Muscle of arm (tissue), 12 donors: Measurements from ENCODE around the gene FLRT1. TPM values are rescaled to one million over a fixed set of nuclear protein-coding genes. Genes with fewer than 3 reads are reported as not detected.
A peak's percentile ranks its signal among the peaks of the same experiment; 100 is the strongest.

Experiments used
- DNase-seq: peaks from one replicate; pipeline ENCODE4 v3.0.0-alpha.2; 2013
- polyA plus RNA-seq, 12 donors: library from polyadenylated mRNA; unstranded; fragments of 120-200 nt; gene quantifications; one replicate each; pipeline ENCODE4 v1.2.1, GENCODE V29; 2013; ENCODE audit not compliant: insufficient read length in 12 of 12

FLRT1 gene
- polyA plus RNA-seq, 12 donors: 1.8 to 8.4 (median 2.7) TPM; not detected in 1

DNA sequence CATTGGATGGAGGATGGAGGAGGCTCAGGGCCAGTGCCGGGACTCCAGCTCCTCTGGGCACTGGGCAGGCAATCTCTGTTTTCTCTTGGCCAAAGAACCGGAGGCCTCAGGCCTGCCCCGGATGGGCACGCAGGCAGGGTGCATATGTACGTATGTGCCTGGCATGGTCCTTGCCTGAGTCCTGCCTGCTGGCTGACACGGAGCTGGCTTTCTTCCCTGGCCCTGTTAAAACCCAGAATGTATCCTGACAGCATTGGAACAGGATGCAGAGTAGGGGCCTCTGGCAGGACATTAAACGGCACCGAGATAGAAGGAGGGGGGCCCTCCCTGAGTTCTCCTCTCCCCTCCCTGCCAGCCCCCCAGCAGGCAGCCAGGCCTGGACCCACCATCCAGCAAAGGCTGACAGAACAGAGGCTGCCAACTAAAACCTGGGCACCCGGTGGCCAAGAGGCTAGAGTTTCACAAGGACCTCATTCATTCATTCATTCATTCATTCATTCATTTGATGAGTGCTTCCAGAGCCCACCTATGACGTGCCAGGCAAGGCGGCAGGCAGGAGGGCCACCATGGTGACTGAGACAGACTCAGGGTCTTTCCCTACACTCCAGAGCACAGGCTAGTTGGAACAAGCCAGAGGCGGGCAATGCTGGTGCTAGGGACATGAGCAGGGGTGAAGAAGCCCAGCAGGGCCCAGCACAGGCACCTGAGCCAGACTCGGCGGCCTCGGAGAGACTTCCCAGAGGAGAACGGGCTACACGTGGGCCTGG is 28.8 kb downstream of the FLRT1 start:
- no peak for DNase-seq

DNA sequence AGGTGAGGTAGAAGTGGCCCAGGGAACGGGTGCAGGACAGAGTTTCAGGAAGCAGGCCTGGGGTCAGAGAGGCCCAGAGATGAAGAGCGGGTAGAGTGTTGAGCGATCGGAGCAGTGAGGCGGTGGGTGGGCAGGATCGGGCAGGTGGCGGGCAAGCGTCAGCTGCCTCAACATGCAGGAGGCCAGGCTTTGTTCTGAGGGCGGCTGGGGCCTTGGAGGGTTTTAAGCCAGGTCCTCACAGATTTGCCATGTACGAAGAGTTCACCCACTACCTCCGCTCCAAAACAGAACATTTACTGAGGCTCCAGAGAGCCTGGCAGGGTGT is 29.4 kb downstream of the FLRT1 start:
- DNase-seq: no peak

DNA sequence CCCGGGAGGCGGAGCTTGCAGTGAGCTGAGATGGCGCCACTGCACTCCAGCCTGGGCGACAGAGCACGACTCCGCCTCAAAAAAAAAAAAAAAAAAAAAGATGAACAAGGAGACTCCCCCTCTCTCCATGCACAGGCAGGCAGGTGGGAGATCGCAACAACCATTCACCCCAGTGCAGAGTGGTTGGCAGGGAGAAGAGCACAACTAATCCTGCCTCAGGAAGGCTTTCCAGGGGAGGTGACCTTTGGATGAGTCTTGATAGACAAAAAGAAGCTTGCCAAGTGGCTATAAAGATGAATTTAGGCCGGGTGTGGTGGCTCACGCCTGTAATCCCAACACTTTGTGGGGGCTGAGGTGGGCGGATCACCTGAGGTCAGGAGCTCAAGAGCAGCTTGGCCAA is 30.0 kb downstream of the FLRT1 start:
- no peak for DNase-seq

DNA sequence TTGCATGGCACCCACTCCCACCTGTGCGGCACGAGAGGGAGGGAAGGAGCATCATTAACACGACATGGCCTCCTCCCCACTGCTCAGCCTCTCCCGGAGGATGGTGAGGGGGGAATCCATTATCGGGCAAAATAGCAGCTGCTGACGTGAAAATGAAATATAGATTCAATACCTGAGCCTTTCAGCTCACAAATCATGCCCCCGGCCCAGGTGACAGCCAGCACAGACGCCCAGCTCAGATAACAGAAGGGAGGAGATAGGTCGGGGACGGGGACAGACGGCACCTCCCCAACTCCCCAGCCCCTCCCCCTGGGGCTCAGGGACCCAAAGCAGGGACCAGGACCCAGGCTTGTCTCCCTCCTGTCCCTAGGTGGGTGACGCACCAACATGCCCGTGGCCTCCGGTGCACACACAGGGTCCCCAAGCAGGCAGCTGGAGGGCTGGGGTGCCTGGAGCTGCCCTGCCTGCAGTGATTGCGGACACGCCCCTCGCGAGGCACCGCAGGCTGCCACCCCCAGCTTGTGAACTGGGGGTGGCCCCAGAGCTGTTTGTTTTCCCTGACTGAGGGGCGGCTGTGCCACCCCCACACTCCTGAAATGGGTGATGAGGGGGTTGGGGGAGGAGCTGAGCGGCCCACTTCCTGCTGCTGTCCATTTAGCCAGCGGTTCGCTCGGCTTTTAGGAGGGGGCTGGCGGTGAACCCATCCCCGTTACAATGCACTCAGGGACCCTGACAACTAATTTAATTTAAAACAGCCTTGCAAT is 31.7 kb downstream of the FLRT1 start:
- DNase-seq: no peak

DNA sequence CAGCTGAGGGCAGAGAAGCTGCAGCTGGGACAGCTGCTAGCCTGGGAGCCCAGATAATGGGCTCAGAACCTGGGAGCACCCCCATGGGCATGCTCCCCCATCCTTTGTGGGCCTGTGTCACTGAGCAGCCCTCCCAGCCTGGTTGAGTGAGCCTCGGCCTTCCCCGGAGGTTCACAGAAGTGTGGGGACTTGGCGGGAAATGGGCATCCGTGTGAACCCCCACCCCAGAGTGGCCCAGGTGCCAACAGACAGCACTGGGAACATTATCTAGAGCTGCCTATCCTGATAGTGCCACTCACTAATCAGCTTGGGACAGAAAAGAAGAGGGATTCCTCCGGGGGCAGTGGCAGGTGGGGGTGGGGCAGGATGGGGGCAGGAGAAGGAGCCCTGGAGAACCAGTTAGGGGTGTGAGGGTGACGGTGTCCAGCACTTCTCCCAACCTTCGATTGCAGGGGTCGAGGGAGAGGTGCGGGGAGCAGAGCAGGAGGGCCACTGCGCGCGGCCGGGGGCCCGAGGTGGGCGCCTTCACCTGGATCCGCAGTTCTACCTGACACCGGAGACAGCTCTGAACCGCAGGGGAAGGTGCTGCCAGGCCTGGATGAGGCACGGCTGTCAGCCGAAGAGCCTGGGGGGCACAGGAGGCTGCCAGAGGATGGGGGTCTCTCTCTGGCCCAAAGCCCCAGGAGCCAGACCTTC is 33.1 kb downstream of the FLRT1 start:
- DNase-seq: no peak

DNA sequence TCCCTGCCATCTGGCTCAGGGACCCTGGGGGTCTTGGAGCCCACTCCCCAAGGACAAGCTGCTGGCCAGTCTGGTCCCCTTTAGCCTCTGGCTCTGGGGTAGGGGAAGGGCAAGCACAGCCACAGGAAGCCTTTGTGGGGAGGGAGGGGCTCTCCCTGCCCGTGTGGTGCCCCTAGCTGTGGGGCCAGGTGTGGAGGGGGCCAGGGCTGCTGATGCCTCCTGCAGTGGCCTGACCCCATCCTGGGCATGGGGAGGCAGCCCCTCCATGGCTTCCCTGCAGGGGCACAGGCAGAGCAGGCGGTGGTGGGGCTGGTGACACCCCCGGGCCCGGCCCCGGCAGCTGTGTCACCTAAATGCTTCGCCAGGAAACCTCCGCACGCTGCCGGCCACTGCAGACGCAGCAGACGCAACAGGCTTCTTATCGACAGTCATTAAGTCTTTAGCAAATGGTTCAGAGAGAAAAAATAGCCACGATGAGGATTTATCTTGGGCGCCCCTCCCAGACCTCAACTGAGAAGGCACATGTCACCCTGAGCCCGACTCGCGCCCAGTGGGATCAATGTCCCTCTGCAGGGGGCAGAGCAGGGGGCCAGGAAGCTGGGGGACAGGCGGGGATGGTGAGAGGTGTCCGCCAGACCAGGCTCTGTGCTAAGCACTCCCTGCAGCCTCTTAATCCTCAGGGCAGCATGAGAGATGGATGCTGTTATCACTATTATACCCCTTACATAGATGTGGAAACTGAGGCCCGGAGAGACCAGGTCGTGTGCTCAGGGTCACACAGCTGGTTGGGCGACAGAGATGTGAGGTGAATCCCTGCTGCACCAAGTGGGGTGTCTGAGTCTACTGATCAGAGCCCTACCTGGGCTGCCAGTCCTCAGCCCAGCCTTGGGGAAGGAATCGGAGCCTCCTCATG is 33.9 kb downstream of the FLRT1 start:
- no peak for DNase-seq

DNA sequence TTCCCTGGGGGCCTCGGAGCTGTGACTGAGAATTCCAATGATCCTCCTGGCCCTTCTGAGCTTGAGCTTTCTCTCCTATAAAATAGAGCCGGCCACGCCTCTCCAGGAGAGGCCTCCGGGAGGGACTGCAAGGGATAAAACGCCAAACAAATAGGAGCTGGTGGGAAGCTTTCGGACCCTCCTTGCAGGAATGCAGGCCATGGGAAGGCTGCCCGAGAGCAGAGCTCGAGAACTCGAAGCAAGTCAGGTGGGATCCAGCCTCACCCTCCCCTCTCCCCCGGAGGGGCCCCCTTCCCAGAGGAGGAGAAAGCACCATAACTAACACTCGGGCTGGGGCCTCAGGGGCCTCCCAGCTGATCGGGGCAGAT is 34.6 kb downstream of the FLRT1 start:
- no peak for DNase-seq

DNA sequence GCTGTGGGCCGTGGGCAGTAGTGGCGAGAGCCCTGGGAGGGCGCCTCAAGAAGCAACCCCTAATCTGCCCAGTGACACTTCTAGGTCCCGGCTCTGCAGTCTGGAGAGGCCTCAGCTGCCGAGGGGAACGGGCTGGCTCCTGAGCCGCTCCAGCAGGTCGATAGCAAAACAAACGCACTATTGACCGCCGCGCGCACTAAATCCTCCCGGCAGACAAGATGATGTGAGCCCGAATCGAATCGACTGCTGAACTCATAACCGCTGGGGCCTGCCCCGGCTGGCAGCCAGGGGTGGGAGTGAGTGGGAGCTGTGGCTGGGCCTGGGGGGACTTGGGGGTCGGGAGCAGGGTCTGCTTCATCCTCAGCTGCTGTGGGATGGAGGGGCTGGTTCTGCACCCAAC is 36.1 kb downstream of the FLRT1 start:
- no peak for DNase-seq

DNA sequence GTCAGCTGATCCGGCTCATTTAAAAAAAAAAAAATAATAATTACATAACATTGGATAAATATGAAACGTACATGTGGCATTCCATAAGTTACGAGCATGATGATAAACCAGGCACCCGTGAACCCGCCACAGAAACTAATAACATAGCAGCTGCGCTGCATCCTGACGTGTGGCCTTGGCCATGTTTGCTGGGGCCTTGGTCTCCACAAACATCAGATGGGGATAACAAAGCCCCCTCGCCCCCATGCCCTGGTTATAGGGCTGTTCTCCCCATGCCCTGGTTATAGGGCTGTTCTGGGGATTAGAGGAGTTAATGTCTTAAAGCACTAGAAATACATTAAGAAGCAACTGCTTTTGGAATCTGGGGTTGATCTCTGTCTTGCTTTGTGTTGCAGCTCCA is 36.7 kb downstream of the FLRT1 start:
- DNase-seq: no peak

DNA sequence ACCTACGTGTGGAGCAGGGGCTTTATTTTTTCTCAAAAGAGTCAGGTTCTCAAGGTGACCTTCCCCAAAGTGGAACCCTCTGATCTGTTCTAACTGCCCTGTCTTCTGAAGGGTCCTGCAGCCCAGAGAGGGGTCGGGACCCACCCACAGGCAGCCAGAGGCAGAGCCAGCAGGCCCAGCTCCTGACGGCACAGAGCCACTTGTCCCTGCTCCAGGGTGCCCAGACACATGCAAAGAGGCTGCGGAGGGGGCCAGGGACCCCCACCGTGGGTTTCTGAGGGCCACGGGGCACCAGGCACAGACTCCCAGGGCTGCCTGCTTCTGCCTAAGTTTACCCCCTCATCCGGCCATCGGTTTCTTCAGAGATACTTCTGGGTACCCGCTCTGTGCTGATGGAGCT is 37.1 kb downstream of the FLRT1 start:
- no peak for DNase-seq

DNA sequence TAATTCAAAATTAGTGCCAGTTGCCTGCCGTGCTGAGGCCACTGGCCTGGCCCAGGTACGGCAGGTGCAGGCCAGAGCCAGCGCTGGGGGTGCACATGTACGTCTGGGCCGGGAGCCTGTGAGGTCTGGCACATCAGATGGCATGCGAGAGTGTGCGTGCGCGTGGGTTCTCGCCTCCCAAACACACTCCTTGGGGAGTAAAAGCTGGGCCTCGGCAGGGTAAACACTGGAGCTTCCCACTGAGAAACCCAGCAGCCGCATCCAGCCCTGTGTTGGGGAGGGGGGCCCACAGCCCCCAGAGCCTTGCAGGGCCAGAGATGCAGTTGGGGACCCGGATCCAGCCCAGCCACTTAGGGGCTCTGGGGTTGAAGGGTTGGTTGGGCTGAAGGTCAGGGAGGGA is 37.8 kb downstream of the FLRT1 start:
- DNase-seq: no peak

DNA sequence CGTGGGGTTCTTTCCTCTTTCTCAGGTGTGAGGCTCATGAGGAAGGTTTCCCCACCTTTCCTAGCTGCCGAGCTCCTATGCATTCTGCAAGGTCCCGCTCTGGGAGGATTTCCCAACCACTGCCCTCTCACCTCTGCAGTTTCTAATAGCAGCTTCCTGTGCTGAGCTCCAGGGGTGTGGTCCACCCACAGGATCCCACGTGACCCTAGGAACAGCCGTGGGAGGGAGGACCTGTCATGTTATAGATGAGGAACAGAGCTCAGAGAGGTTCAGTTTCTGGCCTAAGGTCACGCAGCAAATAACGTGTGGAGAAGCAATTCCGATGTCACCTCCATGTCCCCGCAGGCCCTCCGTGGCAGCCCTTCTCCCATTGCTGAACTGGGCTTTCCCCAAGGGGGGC is 38.5 kb downstream of the FLRT1 start:
- no peak for DNase-seq

DNA sequence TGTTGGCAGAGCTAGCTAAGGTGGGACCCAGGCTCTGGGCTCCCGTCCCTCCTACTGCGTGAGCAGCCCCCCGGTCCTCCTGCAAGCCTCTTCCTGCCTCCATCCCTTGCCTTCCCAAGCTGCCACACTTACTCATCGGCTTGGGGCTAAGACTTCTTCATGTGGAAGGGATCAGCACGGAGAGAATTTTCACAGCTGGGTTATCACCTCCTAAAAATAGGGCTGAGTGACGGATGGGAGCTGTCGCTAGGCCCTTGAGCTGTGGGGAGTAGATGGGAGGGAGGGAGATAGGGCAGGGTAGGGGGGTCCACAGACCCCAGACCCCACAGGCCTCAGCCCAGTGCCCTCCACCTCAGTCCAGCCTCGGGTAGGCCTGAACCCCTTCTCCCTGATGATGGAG is 41.0 kb downstream of the FLRT1 start:
- no peak for DNase-seq

DNA sequence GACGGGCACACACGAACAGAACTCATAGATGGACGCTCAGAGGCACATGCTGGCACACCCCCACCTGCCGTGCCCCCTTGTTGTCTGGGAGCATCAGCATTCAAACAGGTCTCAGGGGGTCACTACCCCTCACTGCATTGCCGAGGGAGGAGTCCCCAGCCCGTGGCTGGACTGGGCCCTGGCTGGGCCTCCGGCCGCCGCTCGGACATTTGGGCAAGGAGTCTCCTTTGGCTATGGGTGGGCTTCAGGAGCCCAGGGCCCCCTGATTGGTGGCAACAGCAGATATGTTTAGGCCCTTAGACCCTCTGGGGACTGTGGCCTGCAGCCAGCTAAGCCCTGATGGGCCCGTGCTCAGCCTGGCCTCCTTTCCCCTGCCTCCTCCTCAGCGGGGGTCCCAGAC is 41.9 kb downstream of the FLRT1 start:
- DNase-seq: no peak

DNA sequence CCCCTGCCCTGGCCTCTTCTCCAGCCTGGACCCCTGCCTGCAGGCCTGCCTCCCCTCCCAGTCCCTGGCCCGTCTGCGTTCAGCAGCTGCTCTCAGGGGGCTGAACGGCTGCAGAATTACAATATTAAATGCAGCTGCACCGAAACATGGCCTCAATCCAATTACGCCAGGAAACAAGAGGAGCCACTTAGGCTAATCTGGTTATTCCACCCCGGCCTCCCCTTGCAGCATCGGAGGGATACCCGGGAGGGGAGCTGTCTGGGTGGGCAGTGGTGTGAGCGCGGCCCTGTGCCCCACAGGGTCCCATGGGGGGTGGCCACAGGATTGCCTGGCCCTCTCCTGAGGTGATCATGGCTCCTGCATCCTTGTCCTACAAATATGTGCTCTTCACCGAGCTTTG is 42.6 kb downstream of the FLRT1 start:
- peak; percentile 71 for DNase-seq

DNA sequence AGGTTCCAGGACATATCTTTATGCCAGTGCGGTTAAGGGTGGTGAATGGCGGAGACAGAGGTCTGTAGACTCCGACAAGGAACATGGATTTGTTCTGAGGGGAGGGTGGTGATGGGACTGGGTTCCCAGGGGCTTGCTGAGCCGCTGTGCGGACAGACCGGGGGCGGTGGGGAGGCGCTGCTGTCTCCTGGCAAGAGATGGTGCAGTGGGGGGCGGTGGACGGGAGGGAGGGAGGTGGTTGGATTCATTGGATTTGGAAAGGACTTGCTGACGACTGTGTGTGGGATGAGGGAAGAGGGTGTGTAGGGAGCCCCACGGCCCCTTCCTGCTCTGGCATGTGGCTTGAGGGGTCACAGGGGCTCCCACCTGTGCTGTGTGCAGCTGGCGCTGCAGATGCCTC is 43.2 kb downstream of the FLRT1 start:
- no peak for DNase-seq

DNA sequence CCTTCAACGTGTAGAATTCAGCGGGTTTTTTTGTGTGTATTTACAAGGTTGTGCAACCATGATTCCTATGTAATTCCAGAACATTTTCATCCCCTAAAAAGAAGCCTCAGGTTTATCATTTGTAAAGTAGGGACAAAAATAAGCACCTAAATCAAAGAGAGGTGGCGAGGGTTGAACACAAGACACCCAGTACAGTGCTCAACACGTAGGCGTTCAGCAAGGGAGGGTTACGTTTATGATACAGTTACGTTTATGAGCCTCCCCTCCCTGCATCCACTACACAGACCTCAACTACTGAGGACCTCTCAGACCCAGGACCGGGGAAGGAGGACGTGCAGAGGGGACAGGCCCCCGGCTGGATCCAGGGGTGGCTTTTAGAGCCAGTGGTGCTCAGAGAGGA is 44.7 kb downstream of the FLRT1 start:
- DNase-seq: no peak

DNA sequence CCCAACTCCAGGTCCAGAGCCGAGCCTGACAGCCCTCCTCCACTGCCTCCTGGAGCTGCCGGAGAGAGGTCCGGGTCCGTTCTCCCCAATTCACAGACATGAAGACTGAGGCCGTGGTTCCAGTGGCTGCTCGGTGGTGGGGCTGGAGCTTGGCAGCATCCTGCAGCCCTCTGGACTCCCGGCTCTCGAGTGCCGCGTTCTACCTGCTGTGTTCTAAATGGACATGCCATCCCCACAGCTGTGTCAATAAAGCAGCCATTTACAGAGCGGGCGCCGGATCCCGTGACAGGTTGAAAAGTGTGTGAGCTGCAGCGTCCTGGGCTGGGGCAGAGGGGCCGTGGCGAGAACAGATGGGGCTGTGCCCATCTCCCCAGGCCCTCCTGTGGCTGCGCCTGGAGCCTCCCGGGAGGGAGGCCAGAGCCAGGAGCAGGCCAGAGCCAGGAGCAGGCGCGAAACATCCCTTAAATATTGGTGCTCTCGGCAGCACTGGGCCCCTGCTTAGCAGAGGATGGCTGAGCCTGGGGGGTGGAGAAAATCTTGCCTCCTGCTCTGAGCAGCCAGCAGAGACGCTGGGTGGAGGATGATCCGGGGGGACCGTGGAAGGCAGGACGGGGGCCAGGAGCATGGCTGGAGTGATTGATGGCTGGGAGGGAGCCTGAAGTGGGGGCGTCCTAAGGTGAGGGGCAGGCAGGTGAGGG is 46.2 kb downstream of the FLRT1 start:
- DNase-seq: no peak

DNA sequence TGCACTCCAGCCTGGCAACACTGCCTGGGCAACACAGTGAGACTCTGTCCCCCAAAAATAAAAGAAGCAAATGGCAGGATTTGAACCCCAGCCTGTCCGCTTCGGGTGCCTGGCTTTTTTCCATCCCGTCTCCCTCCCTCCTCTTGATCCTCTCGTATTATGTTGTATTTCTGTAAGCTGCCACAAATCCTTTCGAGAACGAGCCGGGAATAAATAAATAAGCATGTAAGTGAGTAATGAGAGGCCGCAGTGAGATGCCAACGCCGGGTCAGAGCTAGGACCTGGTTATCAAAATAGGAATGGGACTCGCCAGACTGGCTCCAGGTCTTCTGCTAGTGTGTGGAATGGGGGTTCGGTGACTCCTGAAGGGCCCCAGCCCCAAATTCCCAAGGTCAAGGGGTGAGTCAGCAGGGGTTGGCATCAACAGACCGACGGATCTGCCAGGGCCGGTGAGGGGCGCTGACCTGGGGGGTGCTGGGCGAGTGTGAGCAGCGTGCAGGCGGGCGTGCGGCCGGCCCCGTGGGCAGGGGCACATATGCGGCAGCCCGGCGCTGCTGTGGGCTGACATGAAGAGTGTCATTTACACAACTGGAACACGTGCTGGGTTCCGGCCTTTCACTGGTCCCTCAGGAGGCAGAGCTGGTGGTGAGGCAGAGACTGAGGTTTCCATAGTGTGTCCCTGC is 47.8 kb downstream of the FLRT1 start:
- DNase-seq: no peak

DNA sequence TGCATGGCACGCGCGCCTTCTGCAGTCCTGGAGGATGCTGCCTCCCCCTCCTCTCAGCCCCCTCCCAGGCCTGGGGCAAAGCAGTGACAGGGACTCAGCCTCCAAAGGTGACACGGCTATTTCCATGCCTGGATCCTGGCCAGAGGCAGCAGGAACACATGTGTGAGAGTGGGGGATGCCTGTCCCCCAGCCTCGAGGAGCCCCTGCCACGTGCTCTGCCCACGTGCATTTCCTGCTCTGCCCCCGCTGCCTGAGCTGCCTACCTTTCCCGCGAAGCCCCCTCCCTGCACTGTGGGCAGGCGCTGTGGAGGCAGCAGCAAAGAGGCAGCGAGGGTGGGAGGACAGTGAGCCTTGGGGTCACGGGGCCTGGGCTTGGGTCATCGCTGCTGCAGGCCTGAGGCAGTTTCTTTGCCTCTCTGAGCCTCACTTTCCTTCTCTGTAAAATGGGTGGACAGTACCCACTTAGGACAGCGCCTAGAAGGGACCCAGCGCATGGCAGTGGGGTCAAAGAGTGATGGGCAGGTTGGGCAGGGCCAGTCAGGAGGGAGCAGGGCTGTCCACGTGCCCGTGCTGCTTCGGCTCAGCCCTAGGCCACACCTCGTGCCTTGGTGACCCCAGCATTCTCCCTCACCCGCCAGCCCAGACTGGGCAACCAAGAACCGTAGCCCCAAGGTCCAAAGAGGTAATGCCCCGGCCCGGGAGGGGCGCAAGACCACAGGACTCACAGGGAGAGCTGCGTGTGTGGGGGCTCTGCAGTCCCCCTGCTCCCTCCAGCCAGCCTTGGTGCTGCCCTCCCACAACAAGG is 48.6 kb downstream of the FLRT1 start:
- DNase-seq: no peak
